ENCODE data around the gene PDGFRB. TPM values are rescaled to one million over a fixed set of nuclear protein-coding genes. Genes with fewer than 3 reads are reported as not detected.

The PDGFRB gene
- total RNA-seq, 4 donors from 2014 or later, result 17.5 to 87.5 (median 31.2) TPM

- Histone ChIP-seq H3K9me3 (no peaks in the 10 kb centered on the region), H3K27me3 (no peaks in the 10 kb centered on the region), H3K4me3 (no peak overlapping the region), H3K4me1 (peaks cover 0 to 10% (median 0%) of the 10 kb centered on the region in 4 donors), H3K36me3 (peaks cover 0 to 26% (median 0%) of the 10 kb centered on the region in 3 donors), H3K27ac (no peak overlapping the region)
- TF ChIP-seq POLR2A (IDR thresholded peaks at IDR 0.05) (no peak), CTCF (IDR thresholded peaks at IDR 0.05) (no peak)
- DNase-seq, result peak in 2 of 3 donors; percentile 43 to 44
Measured at GRCh38 chr5:150119421-150120061, 36.1 kb downstream of the PDGFRB start.

- no peaks in the 10 kb centered on the region for H3K27me3 ChIP-seq
- H3K4me3 ChIP-seq, result no peak overlapping the region
- H3K9me3 ChIP-seq, result no peaks in the 10 kb centered on the region
- peaks cover 0 to 26% (median 0%) of the 10 kb centered on the region in 3 donors for H3K36me3 ChIP-seq
- H3K27ac ChIP-seq, result no peak overlapping the region
- DNase-seq, result peak in 1 of 3 donors; percentile 31
- TF ChIP-seq CTCF (IDR thresholded peaks at IDR 0.05) (no peak), POLR2A (IDR thresholded peaks at IDR 0.05) (no peak)
- peaks cover 0 to 14% (median 0%) of the 10 kb centered on the region in 4 donors for H3K4me1 ChIP-seq
Measured at GRCh38 chr5:150118561-150119229, 37.0 kb downstream of the PDGFRB start.

- H3K4me3 ChIP-seq, result no peak overlapping the region
- H3K4me1 ChIP-seq, result peaks cover 0 to 20% (median 0%) of the 10 kb centered on the region in 4 donors
- TF ChIP-seq CTCF (IDR thresholded peaks at IDR 0.05) (no peak), POLR2A (IDR thresholded peaks at IDR 0.05) (no peak)
- peak in 1 of 3 donors; percentile 28 for DNase-seq
- H3K36me3 ChIP-seq, result peaks cover 0 to 24% (median 0%) of the 10 kb centered on the region in 3 donors
- no peaks in the 10 kb centered on the region for H3K27me3 ChIP-seq
- no peaks in the 10 kb centered on the region for H3K9me3 ChIP-seq
- no peak overlapping the region for H3K27ac ChIP-seq
Measured at GRCh38 chr5:150117945-150118560, 37.6 kb downstream of the PDGFRB start.

DNA sequence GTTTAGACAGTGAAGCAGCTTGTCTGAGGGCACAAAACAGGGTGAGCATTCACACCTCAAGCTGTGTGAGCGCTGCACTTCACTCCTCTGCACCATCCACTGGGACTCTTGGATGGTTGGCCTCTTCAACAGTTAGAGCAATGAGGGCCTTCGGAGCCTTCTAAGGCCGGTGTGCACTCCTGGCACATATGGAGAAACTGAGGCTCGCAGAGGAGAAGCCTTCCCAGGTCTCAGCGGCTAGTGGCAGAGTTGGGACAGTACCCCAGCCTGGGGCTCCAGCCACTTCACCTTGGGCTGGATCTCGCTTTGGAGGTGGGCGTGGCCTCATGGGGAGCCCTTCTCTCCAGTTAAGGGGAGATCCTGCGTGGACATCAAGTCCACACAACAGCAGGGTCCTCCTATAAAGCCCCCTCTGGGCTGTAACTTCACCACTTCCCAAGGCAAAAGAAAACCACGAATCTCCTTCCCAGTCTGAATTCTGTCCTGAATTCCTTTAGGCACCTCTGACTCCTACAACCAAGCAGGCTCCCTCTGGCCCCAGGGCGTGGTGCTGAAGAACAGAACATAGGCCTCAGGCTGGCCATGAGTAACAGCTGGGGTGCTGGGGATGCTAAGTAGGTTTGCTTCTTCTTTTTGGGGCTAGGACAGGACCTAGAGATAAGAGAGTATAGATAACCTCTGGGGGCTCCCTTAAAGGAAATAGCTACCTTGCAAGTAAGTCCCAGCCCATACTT is 38.8 kb downstream of the PDGFRB start:
- Histone ChIP-seq H3K27ac (no peak overlapping the region), H3K27me3 (no peaks in the 10 kb centered on the region), H3K4me1 (peaks cover 0 to 12% (median 0%) of the 10 kb centered on the region in 4 donors), H3K9me3 (no peaks in the 10 kb centered on the region), H3K4me3 (no peak overlapping the region), H3K36me3 (peaks cover 0 to 17% (median 0%) of the 10 kb centered on the region in 3 donors)
- peak in 1 of 3 donors; percentile 39 for DNase-seq
- TF ChIP-seq POLR2A (IDR thresholded peaks at IDR 0.05) (no peak), CTCF (IDR thresholded peaks at IDR 0.05) (no peak)

- H3K36me3 ChIP-seq, result peaks cover 0 to 5% (median 0%) of the 10 kb centered on the region in 3 donors
- H3K4me3 ChIP-seq, result no peak overlapping the region
- H3K9me3 ChIP-seq, result no peaks in the 10 kb centered on the region
- no peak overlapping the region for H3K27ac ChIP-seq
- peaks cover 0 to 9% (median 0%) of the 10 kb centered on the region in 4 donors for H3K4me1 ChIP-seq
- DNase-seq, result no peak
- H3K27me3 ChIP-seq, result no peaks in the 10 kb centered on the region
- TF ChIP-seq POLR2A (IDR thresholded peaks at IDR 0.05) (no peak), CTCF (IDR thresholded peaks at IDR 0.05) (no peak)
Measured at GRCh38 chr5:150114773-150115408, 40.8 kb downstream of the PDGFRB start.
